ENCODE data around the gene CADPS2.

DNA sequence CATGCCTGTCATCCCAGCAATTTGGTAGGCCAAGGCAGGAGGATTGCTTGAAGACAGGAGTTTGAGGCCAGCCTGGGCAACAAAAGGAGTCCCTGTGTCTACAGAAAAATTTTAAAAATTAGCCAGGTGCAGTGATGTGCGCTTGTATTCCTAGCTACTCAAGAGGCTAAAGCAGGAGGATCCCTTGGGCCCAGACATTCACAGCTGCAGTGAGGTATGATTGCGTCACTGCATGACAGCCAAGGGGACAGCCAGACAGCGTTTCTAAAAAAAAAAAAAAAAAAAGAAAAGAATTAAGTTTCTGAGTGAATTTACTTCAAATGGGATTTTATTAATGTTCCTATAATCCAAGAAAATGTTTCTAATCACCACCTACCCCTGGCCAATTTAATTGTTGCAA, 96.1 kb downstream of the CADPS2 start:
- TF ChIP-seq, protein P1, sequence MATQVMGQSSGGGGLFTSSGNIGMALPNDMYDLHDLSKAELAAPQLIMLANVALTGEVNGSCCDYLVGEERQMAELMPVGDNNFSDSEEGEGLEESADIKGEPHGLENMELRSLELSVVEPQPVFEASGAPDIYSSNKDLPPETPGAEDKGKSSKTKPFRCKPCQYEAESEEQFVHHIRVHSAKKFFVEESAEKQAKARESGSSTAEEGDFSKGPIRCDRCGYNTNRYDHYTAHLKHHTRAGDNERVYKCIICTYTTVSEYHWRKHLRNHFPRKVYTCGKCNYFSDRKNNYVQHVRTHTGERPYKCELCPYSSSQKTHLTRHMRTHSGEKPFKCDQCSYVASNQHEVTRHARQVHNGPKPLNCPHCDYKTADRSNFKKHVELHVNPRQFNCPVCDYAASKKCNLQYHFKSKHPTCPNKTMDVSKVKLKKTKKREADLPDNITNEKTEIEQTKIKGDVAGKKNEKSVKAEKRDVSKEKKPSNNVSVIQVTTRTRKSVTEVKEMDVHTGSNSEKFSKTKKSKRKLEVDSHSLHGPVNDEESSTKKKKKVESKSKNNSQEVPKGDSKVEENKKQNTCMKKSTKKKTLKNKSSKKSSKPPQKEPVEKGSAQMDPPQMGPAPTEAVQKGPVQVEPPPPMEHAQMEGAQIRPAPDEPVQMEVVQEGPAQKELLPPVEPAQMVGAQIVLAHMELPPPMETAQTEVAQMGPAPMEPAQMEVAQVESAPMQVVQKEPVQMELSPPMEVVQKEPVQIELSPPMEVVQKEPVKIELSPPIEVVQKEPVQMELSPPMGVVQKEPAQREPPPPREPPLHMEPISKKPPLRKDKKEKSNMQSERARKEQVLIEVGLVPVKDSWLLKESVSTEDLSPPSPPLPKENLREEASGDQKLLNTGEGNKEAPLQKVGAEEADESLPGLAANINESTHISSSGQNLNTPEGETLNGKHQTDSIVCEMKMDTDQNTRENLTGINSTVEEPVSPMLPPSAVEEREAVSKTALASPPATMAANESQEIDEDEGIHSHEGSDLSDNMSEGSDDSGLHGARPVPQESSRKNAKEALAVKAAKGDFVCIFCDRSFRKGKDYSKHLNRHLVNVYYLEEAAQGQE (IDR thresholded peaks at IDR 0.05; ENCODE audit: insufficient read depth in 1 of 2, low read depth in 2 of 2, low read length in 2 of 2), result no peak
- TF ChIP-seq POLR2AphosphoS5 (IDR thresholded peaks at IDR 0.05; ENCODE audit: low read depth, low read length) (no peak), TAF1 (IDR thresholded peaks at IDR 0.05; ENCODE audit: borderline replicate concordance, insufficient read depth, low read length) (no peak), SIN3A (IDR thresholded peaks at IDR 0.05; ENCODE audit: borderline replicate concordance, insufficient read depth, low read length) (no peak)

Measured in PFSK-1 (cell line).